ENCODE measurements around the gene TCEA3. TPM values are rescaled to one million over a fixed set of nuclear protein-coding genes. Genes with fewer than 3 reads are reported as not detected.

TCEA3 gene
- 18.0 and 20.0 TPM in 2 replicates for total RNA-seq

DNA sequence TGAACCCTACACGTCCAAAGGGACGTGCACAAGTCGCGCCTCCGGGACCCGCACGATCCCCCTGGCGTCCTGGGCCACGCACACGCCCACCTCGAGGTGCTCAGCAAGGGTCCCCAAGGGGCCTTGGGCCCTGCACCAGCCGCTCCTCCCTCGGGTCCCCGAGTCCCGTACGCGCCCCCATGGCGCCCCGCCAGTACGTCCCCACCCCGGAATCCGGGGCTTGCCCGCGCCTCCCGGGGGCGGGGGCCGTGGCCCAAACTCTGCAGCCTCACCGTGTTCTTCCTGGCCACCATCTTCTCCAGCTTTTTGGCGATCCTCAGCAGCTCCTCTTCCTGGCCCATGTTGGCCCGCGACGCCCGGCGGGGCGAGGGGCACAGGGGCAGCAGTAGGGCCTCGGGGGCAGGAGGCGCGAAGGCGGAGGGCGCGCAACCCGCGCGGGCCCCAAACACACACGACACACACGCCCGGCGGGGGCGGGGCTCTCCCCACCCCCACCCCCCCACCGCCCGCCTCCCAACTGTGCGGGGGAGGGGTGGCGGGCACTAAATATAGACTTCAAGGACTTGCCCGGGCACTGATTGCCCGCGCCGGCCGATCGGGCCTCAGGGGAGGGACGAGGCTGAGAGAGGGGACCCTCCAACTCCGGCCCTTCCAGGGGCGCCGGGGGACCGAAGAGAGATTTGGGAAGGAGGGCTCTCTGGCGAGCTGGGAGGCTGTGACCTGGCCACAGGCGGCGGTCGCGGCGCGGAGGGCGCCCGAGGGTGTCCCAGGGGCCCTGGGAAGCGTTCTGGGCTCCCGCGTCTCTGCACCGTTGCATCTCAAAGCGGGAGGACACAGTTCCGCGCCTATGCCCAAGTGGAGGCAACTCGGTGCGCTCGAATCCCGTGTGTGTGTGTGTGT, at the start of gene TCEA3:
Gene TCEA3 (minus strand): TSS at position 456 of the 900 bp plus-strand sequence. CDS start 115 bp downstream, at position 341.

DNA sequence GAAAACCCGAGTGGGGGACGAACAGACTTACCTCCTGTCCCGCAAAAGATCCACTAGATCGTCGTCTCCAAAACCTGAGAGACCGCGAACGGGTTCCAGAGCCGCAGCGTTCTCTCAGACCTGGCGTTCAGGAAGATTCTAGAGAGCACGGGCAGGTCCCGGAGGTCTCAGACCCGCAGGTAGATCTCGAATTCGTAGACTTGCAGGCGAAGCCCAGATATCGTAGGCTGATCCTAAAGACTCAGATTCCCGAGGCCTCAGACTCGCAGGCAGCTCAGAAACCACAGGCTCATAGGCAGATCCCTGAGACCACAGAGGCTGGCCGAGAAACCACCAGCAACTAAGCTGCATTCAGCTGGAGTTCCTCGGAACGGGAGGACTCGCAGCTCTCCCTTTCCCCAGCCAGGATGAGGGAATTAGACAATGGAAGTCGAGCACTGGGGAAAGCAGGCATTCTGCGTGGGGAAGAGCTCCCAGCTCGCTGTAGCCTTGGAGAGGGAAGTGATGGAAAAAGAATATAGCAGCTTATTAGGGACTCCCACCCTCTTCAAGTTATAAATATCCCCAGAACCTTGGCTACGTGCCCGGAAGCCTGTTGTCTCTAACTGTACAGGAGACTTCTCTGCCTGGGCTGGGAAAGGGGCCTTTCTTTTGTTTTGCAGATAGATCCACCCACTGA, 55.1 kb downstream of the TCEA3 start, which contains the start of gene ZNF436:
Gene ZNF436 (minus strand): TSS at position 502 of the 679 bp plus-strand sequence. CDS start 1,831 bp downstream, outside the sequence.

DNA sequence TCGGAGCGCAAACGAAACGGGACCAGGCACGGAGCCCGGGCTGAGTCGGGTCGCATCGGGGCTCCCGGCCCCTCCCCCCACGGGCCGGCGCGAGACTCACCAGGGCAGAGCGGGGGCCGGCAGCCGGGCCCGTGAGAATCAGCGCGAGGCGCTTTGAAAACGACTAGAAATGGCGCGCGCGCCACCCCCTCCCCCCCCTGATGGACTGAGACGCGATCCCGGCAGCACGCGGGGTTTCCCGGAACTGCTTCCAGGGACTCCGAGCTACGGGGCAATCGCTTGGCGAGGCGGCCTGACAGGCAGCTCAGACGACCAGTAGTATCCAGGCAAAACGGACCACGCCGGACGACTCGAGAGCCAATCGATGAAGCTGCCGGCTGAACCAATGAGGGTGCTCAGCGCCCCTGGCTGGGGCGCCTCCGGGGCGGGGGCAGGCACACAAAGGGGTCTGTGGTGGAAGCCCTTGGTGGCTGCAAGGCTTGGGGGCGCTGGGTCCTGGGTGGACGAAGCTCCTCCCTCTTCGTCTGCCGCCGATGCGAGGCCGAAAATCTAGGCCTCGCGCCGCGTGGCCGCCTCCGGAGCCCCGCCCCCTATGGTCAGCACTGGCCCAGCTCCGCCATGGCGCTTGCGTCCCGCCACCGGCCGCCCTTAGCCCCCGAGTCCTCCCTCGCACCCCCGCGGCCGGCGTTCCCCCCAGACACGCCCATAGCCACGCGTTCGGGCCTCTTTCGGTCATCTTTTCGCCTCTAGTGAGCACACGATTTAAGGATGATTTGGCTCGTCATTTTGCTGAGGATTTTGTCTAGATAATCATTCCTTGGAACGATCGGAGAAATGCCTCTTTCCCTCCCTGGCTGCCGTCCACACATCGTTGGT, 80.2 kb downstream of the TCEA3 start, which contains the start of gene HNRNPR:
Gene HNRNPR (minus strand): TSS at position 174 of the 876 bp plus-strand sequence. CDS start 3,276 bp downstream, outside the sequence.

Other genes starting within 250 kb of the TCEA3 start
- gene HTR1D, start 207.2 kb downstream of the TCEA3 start, total RNA-seq, result not detected in 2 replicates
- gene HNRNPR, start 80.5 kb downstream of the TCEA3 start, total RNA-seq, result 54.5 and 60.1 TPM in 2 replicates
- 16.0 and 20.3 TPM in 2 replicates for gene ZNF436, start 54.9 kb downstream of the TCEA3 start, total RNA-seq
- gene ASAP3, start 59.4 kb upstream of the TCEA3 start, total RNA-seq, result 29.4 and 39.1 TPM in 2 replicates
- gene E2F2, start 106.5 kb upstream of the TCEA3 start, total RNA-seq, result 0.13 and 0.39 TPM in 2 replicates
- 104 and 205 TPM in 2 replicates for gene ID3, start 134.8 kb upstream of the TCEA3 start, total RNA-seq

Data from smooth muscle cell of the pulmonary artery (primary cell).